DND-41 (cell line): ENCODE measurements around the gene ESR1.

Experiments
- EZH2 ChIP-seq: IDR thresholded peaks from 3 replicates; pipeline ENCODE4 v1.6.1; 2012; ENCODE audit warnings: borderline replicate concordance, low read depth, mild to moderate bottlenecking, moderate library complexity, low read length, inconsistent platforms; ENCODE audit not compliant: severe bottlenecking
- TF ChIP-seq, protein P1 (sequence below): IDR thresholded peaks from 2 replicates; pipeline ENCODE4 v1.5.1; 2012; ENCODE audit warnings: borderline replicate concordance, low read length, moderate library complexity, mild to moderate bottlenecking; ENCODE audit not compliant: poor library complexity, severe bottlenecking; ENCODE audit errors: extremely low read depth

DNA sequence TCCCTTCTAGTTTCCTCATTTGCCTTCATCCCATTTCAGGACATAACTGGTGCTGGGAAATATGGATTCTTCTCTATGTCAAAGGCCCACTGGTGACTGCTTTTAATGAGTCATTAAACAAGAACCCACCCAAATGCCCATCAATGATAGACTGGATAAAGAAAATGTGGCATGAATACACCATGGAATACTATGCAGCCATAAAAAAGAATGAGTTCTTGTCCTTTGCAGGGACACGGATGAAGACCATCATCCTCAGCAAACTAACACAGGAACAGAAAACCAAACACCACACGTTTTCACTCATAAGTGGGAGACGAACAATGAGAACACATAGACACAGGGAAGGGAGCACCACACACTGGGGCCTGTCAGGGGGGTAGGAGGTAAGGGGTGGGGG lies 310.7 kb downstream of the ESR1 start:
- TF ChIP-seq, protein P1, sequence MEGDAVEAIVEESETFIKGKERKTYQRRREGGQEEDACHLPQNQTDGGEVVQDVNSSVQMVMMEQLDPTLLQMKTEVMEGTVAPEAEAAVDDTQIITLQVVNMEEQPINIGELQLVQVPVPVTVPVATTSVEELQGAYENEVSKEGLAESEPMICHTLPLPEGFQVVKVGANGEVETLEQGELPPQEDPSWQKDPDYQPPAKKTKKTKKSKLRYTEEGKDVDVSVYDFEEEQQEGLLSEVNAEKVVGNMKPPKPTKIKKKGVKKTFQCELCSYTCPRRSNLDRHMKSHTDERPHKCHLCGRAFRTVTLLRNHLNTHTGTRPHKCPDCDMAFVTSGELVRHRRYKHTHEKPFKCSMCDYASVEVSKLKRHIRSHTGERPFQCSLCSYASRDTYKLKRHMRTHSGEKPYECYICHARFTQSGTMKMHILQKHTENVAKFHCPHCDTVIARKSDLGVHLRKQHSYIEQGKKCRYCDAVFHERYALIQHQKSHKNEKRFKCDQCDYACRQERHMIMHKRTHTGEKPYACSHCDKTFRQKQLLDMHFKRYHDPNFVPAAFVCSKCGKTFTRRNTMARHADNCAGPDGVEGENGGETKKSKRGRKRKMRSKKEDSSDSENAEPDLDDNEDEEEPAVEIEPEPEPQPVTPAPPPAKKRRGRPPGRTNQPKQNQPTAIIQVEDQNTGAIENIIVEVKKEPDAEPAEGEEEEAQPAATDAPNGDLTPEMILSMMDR, result no peak
- TF ChIP-seq EZH2, result no peak
